ENCODE measurements around the gene LRRC45. TPM values are rescaled to one million over a fixed set of nuclear protein-coding genes. Genes with fewer than 3 reads are reported as not detected.
A peak's percentile ranks its signal among the peaks of the same experiment; 100 is the strongest.

The LRRC45 gene
- total RNA-seq (2021; fragmentation: NEBNext Ultra II Directional; extraction: Animal tissue kit (Norgen Biotek cat#: 25700)) = 10 to 100 TPM in 3 of 6 experiments, 1 to 10 TPM in 3; 6.8 to 10.5 (median 10.0) TPM
- long read RNA-seq, partial matches to known transcripts = 3 of 5 reads
- long read RNA-seq, other reads (novel, unspliced or antisense) = 1 of 5 reads

DNA sequence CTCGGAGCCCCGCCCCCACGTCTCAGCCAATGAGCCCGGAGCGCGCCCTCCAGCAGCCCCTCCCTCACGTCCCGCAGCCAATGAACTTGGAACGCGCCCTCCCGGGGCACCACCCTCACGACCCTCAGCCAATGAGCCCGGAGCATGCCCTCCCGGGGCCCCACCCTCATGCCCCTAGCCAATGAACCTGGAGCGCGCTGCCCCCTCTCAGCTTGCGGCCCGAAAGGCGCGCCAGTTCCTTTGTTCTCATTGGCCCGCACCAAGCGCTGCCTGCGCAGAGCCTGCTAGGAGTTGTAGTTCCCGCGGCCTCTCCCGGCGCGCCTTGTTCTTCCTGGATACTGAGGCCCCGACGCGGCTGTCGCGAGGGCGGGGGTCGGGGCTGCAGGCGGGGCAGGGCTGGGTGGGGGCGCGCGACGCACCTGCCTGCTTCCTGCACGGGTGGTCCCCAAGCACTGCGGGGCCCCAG lies at the start of gene LRRC45:
TSS of gene LRRC45 (plus strand) at position 325 of the 466 bp plus-strand sequence. CDS start 339 bp downstream, outside the sequence.
- H3K27ac Mint-ChIP-seq = peak within 1 kb of the TSS; percentile 79
- peaks cover 17% of the 10 kb centered on the region for H3K4me1 Mint-ChIP-seq (ENCODE audit: low read depth)
- DNase-seq = peak; percentile 99
- no peaks in the 10 kb centered on the region for H3K36me3 Mint-ChIP-seq (ENCODE audit: low read depth)
- H3K4me3 Mint-ChIP-seq = peak within 1 kb of the TSS; percentile 88
- H3K27me3 Mint-ChIP-seq (ENCODE audit: insufficient read depth) = peaks cover 2% of the 10 kb centered on the region
- TF ChIP-seq, protein P1, sequence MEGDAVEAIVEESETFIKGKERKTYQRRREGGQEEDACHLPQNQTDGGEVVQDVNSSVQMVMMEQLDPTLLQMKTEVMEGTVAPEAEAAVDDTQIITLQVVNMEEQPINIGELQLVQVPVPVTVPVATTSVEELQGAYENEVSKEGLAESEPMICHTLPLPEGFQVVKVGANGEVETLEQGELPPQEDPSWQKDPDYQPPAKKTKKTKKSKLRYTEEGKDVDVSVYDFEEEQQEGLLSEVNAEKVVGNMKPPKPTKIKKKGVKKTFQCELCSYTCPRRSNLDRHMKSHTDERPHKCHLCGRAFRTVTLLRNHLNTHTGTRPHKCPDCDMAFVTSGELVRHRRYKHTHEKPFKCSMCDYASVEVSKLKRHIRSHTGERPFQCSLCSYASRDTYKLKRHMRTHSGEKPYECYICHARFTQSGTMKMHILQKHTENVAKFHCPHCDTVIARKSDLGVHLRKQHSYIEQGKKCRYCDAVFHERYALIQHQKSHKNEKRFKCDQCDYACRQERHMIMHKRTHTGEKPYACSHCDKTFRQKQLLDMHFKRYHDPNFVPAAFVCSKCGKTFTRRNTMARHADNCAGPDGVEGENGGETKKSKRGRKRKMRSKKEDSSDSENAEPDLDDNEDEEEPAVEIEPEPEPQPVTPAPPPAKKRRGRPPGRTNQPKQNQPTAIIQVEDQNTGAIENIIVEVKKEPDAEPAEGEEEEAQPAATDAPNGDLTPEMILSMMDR (IDR thresholded peaks at IDR 0.05) = no peak
- H3K9me3 Mint-ChIP-seq = no peaks in the 10 kb centered on the region

DNA sequence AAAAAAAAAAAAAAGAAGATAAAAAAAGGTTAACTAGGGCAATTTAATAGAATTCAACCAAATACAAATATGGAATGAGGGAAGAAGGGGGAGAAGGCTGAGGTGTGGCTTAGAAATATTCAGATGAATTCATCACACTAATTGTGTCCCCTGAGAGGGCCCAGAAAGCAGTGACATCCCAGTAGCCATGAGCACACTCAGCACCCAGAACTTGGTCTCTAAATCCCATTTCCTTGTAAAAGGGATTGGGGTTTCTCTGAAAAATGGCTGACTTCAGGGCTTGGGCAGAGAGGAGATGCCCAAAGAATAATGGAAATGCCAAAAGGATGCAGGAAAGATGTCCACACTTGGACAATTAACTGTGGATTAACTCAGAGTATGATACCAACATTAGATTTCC lies 49.7 kb upstream of the LRRC45 start:
- Mint-ChIP-seq H3K4me3 (no peak overlapping the region), H3K27me3 (ENCODE audit: insufficient read depth) (peaks cover 4% of the 10 kb centered on the region; the same call in 1 of the 2 replicates), H3K27ac (no peak overlapping the region), H3K9me3 (peaks cover 16% of the 10 kb centered on the region), H3K4me1 (ENCODE audit: low read depth) (peaks cover 9% of the 10 kb centered on the region), H3K36me3 (ENCODE audit: low read depth) (no peaks in the 10 kb centered on the region)
- no peak for DNase-seq
- TF ChIP-seq, protein P1 (IDR thresholded peaks at IDR 0.05) = no peak

DNA sequence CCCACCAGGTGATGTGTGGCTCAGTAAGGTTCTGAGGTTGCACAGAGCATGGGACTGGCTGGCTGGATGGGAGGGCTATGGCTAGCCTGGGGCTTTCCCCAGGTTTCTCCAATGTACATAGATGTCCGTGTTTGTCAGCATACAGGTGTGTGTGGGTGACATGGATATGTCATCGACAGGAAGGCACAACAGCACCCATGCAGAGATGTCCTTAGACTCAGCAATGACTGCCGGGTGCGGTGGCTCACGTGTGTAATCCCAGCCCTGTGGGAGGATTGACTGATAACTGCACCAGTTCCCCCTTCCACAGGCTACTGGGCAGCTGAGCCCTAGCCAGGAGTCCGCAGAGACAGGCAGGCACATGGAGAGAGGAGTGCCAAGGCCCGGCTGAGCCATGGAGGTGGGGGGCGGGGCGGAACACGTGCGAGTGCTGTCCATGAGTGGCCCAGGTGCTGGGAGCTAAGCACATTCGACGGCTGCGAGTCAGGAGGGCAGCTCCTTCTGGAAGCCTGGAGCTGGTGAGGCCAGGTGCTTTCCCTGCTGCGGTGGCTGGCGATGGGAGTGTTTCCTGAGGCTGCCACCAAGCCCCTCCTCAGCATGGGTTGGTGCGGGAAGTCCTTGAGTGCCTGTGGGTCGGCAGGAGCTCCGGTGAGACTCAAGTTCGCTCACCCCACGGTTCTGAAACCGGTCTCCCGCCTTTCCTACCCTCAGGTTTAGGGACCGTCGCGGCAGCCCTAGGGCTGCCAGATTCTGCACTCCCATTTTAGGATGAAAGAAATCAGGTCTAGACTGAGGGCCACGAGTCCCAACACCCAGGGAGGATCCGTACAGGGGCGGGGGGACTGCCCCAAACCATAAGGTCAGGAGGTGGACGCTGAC lies 46.5 kb upstream of the LRRC45 start:
- peak overlapping the region; percentile 96 for H3K27ac Mint-ChIP-seq
- TF ChIP-seq, protein P1 (IDR thresholded peaks at IDR 0.05) = no peak
- peaks cover 27% of the 10 kb centered on the region for H3K4me1 Mint-ChIP-seq (ENCODE audit: low read depth)
- H3K36me3 Mint-ChIP-seq (ENCODE audit: low read depth) = peaks cover 15% of the 10 kb centered on the region
- peaks cover 16% of the 10 kb centered on the region for H3K9me3 Mint-ChIP-seq
- H3K27me3 Mint-ChIP-seq (ENCODE audit: insufficient read depth) = peaks cover 2% of the 10 kb centered on the region; the same call in 1 of the 2 replicates
- DNase-seq = no peak
- H3K4me3 Mint-ChIP-seq = peak overlapping the region; percentile 93

DNA sequence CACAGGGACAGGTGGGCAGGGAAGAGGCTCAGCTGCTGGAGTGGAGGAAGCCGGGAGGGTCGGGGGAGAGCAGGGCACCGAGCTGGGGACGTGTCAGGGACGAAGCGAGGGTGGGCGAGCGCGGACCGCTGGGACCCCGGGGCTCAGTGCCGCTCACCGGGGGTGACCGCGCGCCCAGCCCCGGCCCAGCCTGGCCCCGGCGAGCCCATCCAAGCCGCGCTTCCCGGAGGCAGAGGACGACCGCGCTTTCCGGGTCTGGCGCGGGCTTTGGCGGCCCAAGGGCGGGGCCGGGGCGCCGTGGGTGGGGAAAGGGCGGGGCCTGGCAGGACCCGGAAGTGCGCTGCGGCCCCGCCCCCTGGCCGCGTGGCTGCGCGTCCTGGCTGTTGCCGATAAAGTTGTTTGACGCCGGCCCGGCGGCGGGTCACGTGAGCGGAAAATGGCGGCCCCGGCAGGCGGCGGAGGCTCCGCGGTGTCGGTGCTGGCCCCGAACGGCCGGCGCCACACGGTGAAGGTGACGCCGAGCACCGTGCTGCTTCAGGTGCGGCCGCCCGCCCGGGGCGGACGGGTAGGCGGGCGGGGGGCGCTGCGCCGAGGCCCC lies 45.8 kb upstream of the LRRC45 start, which contains the start of gene ASPSCR1:
TSS of gene ASPSCR1 (plus strand) at position 419 of the 598 bp plus-strand sequence. CDS start at position 437, 18 bp downstream.
- TF ChIP-seq, protein P1 (IDR thresholded peaks at IDR 0.05) = no peak
- peaks cover 2% of the 10 kb centered on the region; the same call in 1 of the 2 replicates for H3K27me3 Mint-ChIP-seq (ENCODE audit: insufficient read depth)
- DNase-seq = peak; percentile 84
- peaks cover 15% of the 10 kb centered on the region for H3K9me3 Mint-ChIP-seq
- peak within 1 kb of the TSS; percentile 93 for H3K4me3 Mint-ChIP-seq
- H3K36me3 Mint-ChIP-seq (ENCODE audit: low read depth) = peaks cover 15% of the 10 kb centered on the region
- H3K27ac Mint-ChIP-seq = peak within 1 kb of the TSS; percentile 96
- peaks cover 27% of the 10 kb centered on the region for H3K4me1 Mint-ChIP-seq (ENCODE audit: low read depth)

DNA sequence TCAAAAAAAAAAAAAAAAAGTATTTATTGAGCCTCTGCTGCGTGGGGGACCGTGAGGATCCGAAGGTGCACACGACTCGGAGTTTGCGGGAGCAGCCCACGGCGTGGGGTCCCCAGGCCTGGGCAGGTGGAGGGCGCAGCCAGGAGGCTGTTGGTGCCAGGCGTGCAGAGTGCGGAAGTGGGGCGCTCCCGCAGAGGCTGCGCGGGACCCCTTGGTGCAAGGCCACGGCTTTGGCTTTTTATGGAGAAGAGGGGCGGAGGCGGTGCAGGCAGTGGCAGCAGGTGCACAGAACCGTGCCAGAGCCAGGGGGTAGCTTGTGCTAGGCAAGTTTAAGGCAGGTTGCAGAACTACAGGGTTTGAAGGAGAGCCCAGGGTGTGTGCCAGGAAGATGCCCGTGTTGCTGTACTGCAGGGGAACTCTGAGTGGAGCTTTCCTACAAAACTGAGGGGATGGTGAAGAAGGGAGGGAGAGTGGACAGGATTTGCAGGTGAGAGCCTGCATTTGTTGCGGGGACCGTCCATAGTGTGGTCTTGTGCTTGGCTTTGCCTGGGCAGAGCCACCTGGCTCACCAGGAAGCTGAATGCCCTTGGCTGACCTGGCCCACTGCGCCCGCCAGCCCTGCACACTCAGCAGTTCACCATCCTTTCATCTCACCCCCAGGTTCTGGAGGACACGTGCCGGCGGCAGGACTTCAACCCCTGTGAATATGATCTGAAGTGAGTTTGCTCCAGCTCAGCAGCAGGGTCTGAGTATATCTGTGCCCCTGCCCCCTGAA lies 44.4 kb upstream of the LRRC45 start:
- no peak for DNase-seq

More for the DNA sequence above, 44.4 kb upstream of the LRRC45 start:
- Mint-ChIP-seq H3K27ac (peak overlapping the region; percentile 81), H3K4me1 (ENCODE audit: low read depth) (peaks cover 27% of the 10 kb centered on the region), H3K9me3 (peaks cover 4% of the 10 kb centered on the region; the same call in 1 of the 2 replicates), H3K36me3 (ENCODE audit: low read depth) (peaks cover 15% of the 10 kb centered on the region), H3K4me3 (peak overlapping the region; percentile 86), H3K27me3 (ENCODE audit: insufficient read depth) (peaks cover 2% of the 10 kb centered on the region; the same call in 1 of the 2 replicates)
- TF ChIP-seq, protein P1 (IDR thresholded peaks at IDR 0.05) = no peak
